GM19438 (cell line): ENCODE results near the gene USP35.

Experiments
- ATAC-seq: cut with Tn5 transposase; IDR thresholded peaks from one replicate; pipeline ENCODE4 v1.9.1; 2021; ENCODE audit warnings: low read depth; ENCODE audit not compliant: unreplicated experiment

USP35 gene

GRCh38 chr11:78195917-78196560 is 7.3 kb downstream of the USP35 start:
- ATAC-seq: no peak

- ATAC-seq: no peak
Measured at GRCh38 chr11:78196661-78197091, 8.0 kb downstream of the USP35 start.

- no peak for ATAC-seq
Measured at GRCh38 chr11:78197816-78198215, 9.1 kb downstream of the USP35 start.

- no peak for ATAC-seq
Measured at GRCh38 chr11:78199015-78199652, 10.4 kb downstream of the USP35 start.

GRCh38 chr11:78199653-78200015 is 10.9 kb downstream of the USP35 start:
- ATAC-seq: no peak

GRCh38 chr11:78200061-78200460 is 11.3 kb downstream of the USP35 start:
- no peak for ATAC-seq

GRCh38 chr11:78200553-78200952 is 11.8 kb downstream of the USP35 start:
- no peak for ATAC-seq

- no peak for ATAC-seq
Measured at GRCh38 chr11:78201096-78201818, 12.5 kb downstream of the USP35 start.

- ATAC-seq: no peak
Measured at GRCh38 chr11:78202733-78203167, 14.0 kb downstream of the USP35 start.

- no peak for ATAC-seq
Measured at GRCh38 chr11:78203184-78203583, 14.5 kb downstream of the USP35 start.

GRCh38 chr11:78205256-78205655 is 16.5 kb downstream of the USP35 start:
- ATAC-seq: no peak

GRCh38 chr11:78205691-78206090 is 17.0 kb downstream of the USP35 start:
- ATAC-seq: no peak

- ATAC-seq: no peak
Measured at GRCh38 chr11:78207532-78208256, 19.0 kb downstream of the USP35 start.

GRCh38 chr11:78208257-78209165 is 19.8 kb downstream of the USP35 start:
- no peak for ATAC-seq

- no peak for ATAC-seq
Measured at GRCh38 chr11:78209478-78209877, 20.8 kb downstream of the USP35 start.

- no peak for ATAC-seq
Measured at GRCh38 chr11:78210000-78210608, 21.4 kb downstream of the USP35 start.

GRCh38 chr11:78211565-78211964 is 22.8 kb downstream of the USP35 start:
- no peak for ATAC-seq

GRCh38 chr11:78212586-78213371 is 24.1 kb downstream of the USP35 start:
- no peak for ATAC-seq
